C4-2B (cell line): Measurements from ENCODE around the gene SLC39A9.

Experiments used
- CTCF ChIP-seq: fragments of 450-650 bp; conservative IDR thresholded peaks from 2 replicates; pipeline ENCODE4 v1.5.1; 2017; ENCODE audit warnings: mild to moderate bottlenecking
- ZFX ChIP-seq: fragments of 450-650 bp; IDR thresholded peaks from 2 replicates; pipeline ENCODE4 v1.6.1; 2017

GRCh38 chr14:69363964-69364363 lies 34.5 kb upstream of the SLC39A9 start:
- TF ChIP-seq CTCF (no peak), ZFX (no peak)
